22Rv1 (cell line): ENCODE data around the gene MAN2A2.

ENCODE experiments used
- H3K27ac ChIP-seq: fragments of 450-650 bp; 2 replicates; pipeline ENCODE4 v1.5.1; 2017
- ZFX ChIP-seq: fragments of 450-650 bp; IDR thresholded peaks from 2 replicates; pipeline ENCODE4 v1.6.1; 2017; ENCODE audit warnings: antibody characterized with exemption, borderline replicate concordance
- TF ChIP-seq, protein P1 (sequence below): fragments of 450-650 bp; IDR thresholded peaks from 2 replicates; pipeline ENCODE4 v1.5.1; 2017; ENCODE audit warnings: mild to moderate bottlenecking

Gene MAN2A2

DNA sequence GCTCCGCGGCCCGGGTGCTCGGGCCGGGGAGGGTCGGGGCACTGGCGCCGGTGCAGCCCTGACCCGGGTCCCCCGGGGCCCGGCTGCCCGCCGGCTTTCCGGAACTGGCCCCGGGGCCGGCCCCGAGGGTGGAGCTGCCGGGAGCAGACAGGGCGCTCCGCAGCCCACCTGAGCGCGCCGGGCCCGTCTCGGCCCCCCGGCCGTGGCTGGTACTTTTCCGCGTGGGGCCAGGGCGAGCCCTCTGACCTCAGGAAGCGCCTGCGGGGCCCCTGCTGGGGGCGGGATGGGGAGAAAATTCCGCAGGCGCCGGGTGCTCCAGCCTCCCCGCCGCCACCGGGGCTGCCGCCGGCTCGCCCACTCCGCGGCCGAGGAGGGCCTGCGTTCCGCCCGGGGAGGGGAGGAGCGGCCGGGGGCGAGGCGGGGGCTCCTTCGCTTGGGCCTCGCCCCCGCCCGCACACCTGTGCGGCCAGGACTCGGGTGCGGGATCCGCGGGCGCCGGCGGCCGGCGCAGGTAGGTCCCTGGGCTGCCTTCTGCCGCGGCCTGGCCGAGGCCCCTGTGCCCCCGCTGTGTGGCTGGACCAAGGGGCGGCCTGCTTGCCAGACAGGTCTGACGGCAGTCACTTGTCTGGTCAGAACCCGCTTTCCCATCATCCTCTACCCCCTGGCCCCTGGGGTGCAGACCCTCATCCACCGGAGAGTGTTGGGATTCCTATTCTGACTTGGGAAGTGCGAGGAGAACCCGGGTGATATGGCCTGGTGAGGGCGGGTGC is 31.2 kb upstream of the MAN2A2 start:
- peak overlapping the region; percentile 78 for H3K27ac ChIP-seq
- TF ChIP-seq, protein P1, sequence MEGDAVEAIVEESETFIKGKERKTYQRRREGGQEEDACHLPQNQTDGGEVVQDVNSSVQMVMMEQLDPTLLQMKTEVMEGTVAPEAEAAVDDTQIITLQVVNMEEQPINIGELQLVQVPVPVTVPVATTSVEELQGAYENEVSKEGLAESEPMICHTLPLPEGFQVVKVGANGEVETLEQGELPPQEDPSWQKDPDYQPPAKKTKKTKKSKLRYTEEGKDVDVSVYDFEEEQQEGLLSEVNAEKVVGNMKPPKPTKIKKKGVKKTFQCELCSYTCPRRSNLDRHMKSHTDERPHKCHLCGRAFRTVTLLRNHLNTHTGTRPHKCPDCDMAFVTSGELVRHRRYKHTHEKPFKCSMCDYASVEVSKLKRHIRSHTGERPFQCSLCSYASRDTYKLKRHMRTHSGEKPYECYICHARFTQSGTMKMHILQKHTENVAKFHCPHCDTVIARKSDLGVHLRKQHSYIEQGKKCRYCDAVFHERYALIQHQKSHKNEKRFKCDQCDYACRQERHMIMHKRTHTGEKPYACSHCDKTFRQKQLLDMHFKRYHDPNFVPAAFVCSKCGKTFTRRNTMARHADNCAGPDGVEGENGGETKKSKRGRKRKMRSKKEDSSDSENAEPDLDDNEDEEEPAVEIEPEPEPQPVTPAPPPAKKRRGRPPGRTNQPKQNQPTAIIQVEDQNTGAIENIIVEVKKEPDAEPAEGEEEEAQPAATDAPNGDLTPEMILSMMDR: no peak
- TF ChIP-seq ZFX: no peak

DNA sequence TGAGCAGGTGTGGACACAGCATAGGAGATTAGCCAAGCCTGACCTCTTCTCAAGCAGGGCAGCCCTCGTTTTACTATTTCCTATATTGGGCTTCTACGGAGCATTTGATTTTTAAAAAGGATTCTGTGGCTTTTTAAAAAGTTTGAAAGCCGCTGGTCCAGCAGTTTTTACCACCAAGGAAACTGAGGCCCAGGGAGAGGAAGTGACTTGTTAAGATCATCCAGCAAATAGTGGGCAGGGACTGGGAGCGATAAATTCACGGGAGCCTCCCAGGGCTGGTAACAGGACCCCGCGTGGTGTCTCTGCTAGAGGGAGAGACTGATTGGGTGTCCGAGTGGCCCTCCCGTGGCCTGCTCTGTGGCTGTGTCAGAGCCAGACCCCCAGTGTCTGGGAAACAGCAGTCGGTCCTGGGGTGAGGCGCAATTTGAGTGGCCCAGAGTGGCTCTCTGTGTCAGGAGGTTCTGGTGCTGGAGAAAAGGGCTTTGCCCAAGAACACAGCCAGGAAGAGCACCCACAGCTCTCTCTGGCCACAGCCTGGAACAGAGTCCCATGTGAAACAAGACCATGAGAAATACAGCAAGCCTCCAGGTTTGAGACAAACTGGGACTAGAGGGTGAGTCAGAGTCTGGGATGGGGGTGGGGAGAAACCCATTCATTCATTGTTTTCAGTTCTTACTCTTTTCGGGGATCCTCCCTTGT is 30.5 kb upstream of the MAN2A2 start:
- H3K27ac ChIP-seq: peak overlapping the region; percentile 78
- TF ChIP-seq, protein P1: no peak
- TF ChIP-seq ZFX: no peak

DNA sequence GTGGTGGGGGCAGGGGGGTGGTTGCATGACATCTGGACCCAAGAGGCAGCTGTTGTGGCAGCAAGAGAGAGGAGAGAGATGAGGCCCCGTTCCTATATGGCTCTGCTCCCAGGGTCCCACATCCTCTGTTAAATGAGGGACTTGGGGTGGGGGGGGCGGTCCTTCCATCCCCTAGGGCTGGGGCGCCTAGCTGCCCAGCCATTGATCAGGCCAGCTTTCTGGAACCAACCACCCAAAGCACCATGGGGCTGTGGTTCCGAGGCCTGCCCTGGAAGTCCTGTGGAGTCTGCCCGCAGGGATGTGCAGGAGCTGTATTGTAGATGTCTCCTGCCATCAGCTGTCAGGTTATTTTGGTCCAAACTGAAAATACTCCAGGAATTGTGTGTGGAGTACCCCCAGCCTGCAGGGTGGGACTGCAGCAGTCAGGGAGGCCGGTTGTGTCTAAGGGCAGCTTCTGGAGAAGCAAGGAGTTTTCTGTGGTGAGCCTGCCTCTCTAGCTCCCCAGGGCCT is 29.6 kb upstream of the MAN2A2 start:
- H3K27ac ChIP-seq: peak overlapping the region; percentile 78
- TF ChIP-seq ZFX: no peak
- TF ChIP-seq, protein P1: no peak

DNA sequence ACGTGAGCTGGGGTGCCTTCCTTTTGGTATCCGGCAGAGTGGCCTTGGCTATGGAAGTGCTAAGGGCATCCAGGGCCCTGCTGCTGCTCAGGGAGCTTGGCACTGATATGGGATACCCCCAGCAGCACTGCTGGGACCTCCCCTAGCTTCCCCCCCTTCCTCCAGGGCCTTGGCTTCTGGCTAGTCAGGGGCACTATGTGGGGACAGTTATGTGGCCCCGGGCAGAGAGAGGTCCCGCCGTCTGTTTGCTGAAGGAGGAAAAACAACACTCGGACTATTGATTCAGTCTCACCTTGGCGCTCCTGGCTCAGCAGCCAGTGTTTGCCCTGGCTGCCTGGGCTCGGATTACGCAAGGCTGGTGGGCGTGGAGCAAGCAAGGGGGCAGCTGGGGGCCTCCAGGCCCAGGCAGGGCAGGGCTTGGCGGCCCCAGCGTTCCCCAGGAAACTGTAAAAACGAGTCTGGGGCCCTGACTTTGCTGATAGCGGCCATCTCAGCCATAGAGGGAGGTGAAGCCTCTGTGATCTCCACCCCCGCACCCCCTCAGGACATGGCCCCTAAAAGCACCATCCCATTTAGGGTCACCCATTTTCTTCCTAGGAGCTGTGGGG is 29.0 kb upstream of the MAN2A2 start:
- H3K27ac ChIP-seq: peak overlapping the region; percentile 78

DNA sequence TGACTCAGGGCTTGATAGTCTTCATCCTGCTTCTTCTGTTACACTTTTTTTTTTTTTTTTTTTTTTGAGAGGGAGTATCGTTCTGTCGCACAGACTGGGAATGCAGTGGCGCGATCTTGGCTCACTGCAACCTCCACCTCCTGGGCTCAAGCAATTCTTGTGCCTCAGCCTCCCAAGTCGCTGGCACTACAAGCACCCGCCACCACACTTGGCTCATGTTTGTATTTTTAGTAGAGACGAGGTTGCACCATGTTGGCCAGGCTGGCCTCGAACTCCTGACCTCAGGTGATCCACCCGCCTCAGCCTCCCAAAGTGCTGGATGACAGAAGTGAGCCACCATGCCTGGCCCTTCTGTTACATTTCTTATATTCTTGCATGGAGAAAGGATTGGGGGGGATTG is 28.1 kb upstream of the MAN2A2 start:
- peak overlapping the region; percentile 78; the same call in 1 of the 2 replicates for H3K27ac ChIP-seq

More for the DNA sequence above, 29.0 kb upstream of the MAN2A2 start:
- no peak for TF ChIP-seq ZFX
- TF ChIP-seq, protein P1: no peak

DNA sequence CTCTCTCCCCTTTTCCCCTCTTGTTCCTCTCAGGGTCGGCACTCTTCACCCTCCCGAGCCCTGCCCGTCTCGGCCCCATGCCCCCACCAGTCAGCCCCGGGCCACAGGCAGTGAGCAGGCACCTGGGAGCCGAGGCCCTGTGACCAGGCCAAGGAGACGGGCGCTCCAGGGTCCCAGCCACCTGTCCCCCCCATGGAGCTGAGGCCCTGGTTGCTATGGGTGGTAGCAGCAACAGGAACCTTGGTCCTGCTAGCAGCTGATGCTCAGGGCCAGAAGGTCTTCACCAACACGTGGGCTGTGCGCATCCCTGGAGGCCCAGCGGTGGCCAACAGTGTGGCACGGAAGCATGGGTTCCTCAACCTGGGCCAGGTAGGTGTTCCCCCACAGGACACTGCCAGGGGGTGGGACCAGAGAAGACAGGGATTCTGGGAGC is 27.5 kb upstream of the MAN2A2 start:
- TF ChIP-seq ZFX: no peak
- TF ChIP-seq, protein P1: no peak
- no peak overlapping the region for H3K27ac ChIP-seq

DNA sequence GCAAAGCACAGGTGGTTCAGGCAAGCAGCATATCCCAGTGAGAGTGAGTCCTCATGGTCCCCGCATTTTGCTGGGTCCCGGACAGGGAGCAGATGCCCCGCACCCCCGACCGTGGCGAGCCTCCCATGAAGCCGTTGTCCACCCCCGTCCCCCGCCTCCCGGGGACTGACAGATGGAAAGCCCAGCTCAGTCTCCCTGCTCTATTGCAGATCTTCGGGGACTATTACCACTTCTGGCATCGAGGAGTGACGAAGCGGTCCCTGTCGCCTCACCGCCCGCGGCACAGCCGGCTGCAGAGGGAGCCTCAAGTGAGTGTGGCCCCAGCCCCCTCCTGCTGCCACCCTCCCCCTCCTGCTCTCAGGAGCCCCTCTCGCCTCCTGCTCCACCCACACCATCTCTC is 27.1 kb upstream of the MAN2A2 start:
- TF ChIP-seq ZFX: no peak
- TF ChIP-seq, protein P1: no peak
- H3K27ac ChIP-seq: no peak overlapping the region
